ENCODE measurements around the gene B3GAT2.

The B3GAT2 gene

DNA sequence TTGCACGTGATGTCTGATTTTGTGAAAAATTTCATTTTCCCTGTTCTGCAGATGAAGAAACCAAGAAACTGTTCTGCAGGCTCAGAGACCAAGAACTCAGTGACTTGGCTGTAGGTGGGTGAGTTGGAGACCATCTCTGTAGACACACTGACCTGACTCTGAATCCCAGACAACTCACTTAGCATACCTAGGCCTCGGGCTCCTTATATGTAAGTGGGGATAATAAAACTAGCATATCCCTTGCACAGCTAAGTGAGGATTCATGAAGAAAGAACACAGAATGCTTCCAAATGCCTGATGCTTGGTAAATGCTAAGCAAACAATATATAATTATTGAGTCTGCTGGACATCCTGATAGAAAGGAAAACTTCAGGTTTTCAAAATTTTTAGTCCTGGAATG is 70.8 kb downstream of the B3GAT2 start:
- no peak for DNase-seq (ENCODE audit: low spot score)
- in situ Hi-C loops (cut with MboI; ENCODE audit: low pct_unique_long_range_greater_than_20kb, low sequenced_read_pairs, unreplicated experiment): loop anchor here (10.0 kb wide), 1 partner anchor 181 kb away; no protein-coding TSS in a partner anchor
- TF ChIP-seq, protein P1, sequence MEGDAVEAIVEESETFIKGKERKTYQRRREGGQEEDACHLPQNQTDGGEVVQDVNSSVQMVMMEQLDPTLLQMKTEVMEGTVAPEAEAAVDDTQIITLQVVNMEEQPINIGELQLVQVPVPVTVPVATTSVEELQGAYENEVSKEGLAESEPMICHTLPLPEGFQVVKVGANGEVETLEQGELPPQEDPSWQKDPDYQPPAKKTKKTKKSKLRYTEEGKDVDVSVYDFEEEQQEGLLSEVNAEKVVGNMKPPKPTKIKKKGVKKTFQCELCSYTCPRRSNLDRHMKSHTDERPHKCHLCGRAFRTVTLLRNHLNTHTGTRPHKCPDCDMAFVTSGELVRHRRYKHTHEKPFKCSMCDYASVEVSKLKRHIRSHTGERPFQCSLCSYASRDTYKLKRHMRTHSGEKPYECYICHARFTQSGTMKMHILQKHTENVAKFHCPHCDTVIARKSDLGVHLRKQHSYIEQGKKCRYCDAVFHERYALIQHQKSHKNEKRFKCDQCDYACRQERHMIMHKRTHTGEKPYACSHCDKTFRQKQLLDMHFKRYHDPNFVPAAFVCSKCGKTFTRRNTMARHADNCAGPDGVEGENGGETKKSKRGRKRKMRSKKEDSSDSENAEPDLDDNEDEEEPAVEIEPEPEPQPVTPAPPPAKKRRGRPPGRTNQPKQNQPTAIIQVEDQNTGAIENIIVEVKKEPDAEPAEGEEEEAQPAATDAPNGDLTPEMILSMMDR (IDR thresholded peaks at IDR 0.05; ENCODE audit: extremely low read depth, insufficient read depth, missing control alignments): no peak

DNA sequence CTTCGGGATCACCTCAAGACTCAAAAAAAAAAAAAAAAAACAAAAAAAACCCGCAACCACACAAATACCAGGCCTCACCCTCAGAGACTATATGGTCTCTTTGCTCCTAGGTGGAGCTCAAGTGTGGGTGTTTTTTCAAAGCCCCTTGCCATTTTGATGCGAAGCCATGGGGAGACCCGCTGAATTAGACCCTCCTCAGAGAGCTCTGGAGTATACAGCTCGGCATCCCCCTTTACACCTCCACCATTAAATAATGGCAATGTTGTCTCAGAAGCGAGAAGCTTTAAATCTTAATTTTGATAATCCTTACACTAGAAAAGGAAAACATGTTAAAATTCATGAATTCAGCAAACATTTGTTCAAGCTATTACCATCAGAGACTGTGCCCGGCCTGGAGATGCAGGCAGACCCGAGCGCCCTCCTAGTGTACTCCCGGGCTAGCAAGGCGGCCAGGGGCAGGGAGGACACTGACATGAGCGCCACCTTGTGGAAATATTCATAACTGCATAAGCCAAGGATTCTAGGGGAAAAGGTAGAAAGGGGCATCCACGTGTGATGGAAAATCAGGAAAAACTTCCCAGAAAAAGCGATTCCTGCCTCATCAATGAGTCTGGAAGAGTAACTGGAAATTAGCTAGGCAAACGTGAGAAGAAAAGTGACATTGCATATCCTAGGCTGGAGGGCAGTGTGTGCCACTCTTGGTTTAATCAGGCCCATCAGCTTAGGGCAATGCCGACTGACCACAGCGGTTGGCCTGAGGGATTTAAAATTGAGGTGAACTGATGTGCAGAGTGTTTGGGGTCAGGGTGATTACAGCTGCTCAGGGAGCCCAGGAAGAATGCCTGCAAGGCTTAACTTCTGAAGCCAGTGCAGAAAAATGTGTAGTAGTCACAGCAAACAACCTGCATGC is 72.5 kb downstream of the B3GAT2 start:
- DNase-seq (ENCODE audit: low spot score): peak; percentile 75
- TF ChIP-seq, protein P1 (IDR thresholded peaks at IDR 0.05; ENCODE audit: extremely low read depth, insufficient read depth, missing control alignments): peak; percentile 89
- in situ Hi-C loops (cut with MboI; ENCODE audit: low pct_unique_long_range_greater_than_20kb, low sequenced_read_pairs, unreplicated experiment): loop anchor here (10.0 kb wide), 1 partner anchor 180 kb away; no protein-coding TSS in a partner anchor

DNA sequence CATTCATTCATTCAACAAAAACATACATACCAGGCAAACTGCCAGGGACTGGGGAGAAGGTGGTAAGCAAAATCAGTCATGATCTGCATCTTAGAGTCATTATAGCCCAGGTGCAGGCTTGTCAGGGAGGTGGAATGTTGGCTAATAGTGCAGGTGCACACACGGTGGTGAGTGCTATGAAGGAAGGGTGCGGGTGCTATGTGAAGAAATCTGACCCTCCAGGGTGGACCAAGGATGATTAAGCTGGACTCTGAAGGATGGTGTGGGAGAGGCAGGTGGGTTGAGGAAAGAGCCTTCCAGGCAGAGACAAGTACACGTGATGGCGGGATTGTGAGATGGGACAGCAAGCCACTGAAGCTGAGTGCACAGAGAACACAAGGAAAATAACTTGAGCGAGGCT is 77.4 kb downstream of the B3GAT2 start:
- TF ChIP-seq, protein P1 (IDR thresholded peaks at IDR 0.05; ENCODE audit: extremely low read depth, insufficient read depth, missing control alignments): no peak
- in situ Hi-C loops (cut with MboI; ENCODE audit: low pct_unique_long_range_greater_than_20kb, low sequenced_read_pairs, unreplicated experiment): no loop called here
- no peak for DNase-seq (ENCODE audit: low spot score)

- TF ChIP-seq, protein P1 (IDR thresholded peaks at IDR 0.05; ENCODE audit: extremely low read depth, insufficient read depth, missing control alignments): no peak
- in situ Hi-C loops (cut with MboI; ENCODE audit: low pct_unique_long_range_greater_than_20kb, low sequenced_read_pairs, unreplicated experiment): loop anchor here (25.0 kb wide), 1 partner anchor 337 kb away; no protein-coding TSS in a partner anchor
- no peak for DNase-seq (ENCODE audit: low spot score)
These were observed 82.5 kb downstream of the B3GAT2 start for GRCh38 chr6:70874181-70874913.

GRCh38 chr6:70872469-70872868 is 84.4 kb downstream of the B3GAT2 start:
- in situ Hi-C loops (cut with MboI; ENCODE audit: low pct_unique_long_range_greater_than_20kb, low sequenced_read_pairs, unreplicated experiment): loop anchor here (25.0 kb wide), 1 partner anchor 335 kb away; no protein-coding TSS in a partner anchor
- DNase-seq (ENCODE audit: low spot score): no peak
- TF ChIP-seq, protein P1 (IDR thresholded peaks at IDR 0.05; ENCODE audit: extremely low read depth, insufficient read depth, missing control alignments): no peak

GRCh38 chr6:70864401-70864800 is 92.5 kb downstream of the B3GAT2 start:
- in situ Hi-C loops (cut with MboI; ENCODE audit: low pct_unique_long_range_greater_than_20kb, low sequenced_read_pairs, unreplicated experiment): loop anchor here (10.0 to 25.0 kb wide), 2 partner anchors 150 to 327 kb away; no protein-coding TSS in a partner anchor
- no peak for DNase-seq (ENCODE audit: low spot score)
- TF ChIP-seq, protein P1 (IDR thresholded peaks at IDR 0.05; ENCODE audit: extremely low read depth, insufficient read depth, missing control alignments): no peak
